HCT116 (cell line): ENCODE results near the gene TOGARAM1. TPM values are rescaled to one million over a fixed set of nuclear protein-coding genes. Genes with fewer than 3 reads are reported as not detected.

Experiments used
- ATAC-seq: fragments of 200-7000 bp; cut with Tn5 transposase; 2 replicates; pipeline ENCODE4 v1.9.1; 2020; ENCODE audit warnings: mild to moderate bottlenecking, moderate library complexity
- BruUV-seq: library from RNA; stranded (reverse); fragments of 400-500 nt; replicated peaks from 2 replicates; lab custom pipeline; 2021; lab: Mats Ljungman, UMichigan
- CTCF ChIA-PET: fragments of 300-600 bp; sonication (Branson Sonifier 250); formaldehyde crosslinking; loops from one replicate; lab custom pipeline; 2021; ENCODE audit warnings: antibody characterized with exemption; lab: Charles Lee
- POLR2A ChIA-PET: fragments of 300-600, 350-600 bp; sonication (Branson Sonifier 250); formaldehyde crosslinking; loops from one replicate; lab custom pipeline; 2021; ENCODE audit warnings: antibody characterized with exemption; lab: Charles Lee
- RAD21 ChIA-PET, 2 experiments: fragments of 300-600 bp; sonication (Branson Sonifier 250); formaldehyde crosslinking; loops; one replicate each; lab custom pipeline; 2023; ENCODE audit warnings: low total read pairs in 2 of 2; ENCODE audit not compliant: uncharacterized antibody in 2 of 2, unreplicated experiment in 2 of 2, low non-redundant PET in 1 of 2; lab: Charles Lee
- DNase-seq: peaks from one replicate; pipeline ENCODE4 v3.0.0-alpha.2; 2010; ENCODE audit warnings: low read depth, low spot score
- H2AFZ ChIP-seq: fragments of 200-600 bp; shearing (Covaris generic), sonication (generic); 2 replicates; pipeline ENCODE4 v1.6.1; 2017; ENCODE audit warnings: low read depth, mixed run types, mixed read lengths, antibody characterized with exemption, low read length; ENCODE audit not compliant: poor library complexity, severe bottlenecking
- H3K27ac ChIP-seq: 2 replicates; pipeline ENCODE4 v1.5.1; 2012; ENCODE audit warnings: low read depth, low read length
- H3K27me3 ChIP-seq: fragments of 200-600 bp; sonication (generic); 2 replicates; pipeline ENCODE4 v1.6.1; 2016; ENCODE audit warnings: mixed run types, low read length, mixed read lengths; ENCODE audit not compliant: insufficient read depth
- H3K36me3 ChIP-seq, 2 experiments: fragments of 200-500 bp in 1 of 2; fragments of 200-600 bp in 1 of 2; sonication (Bioruptor generic) in 1 of 2; sonication (generic) in 1 of 2; 2 replicates each; pipeline versions ENCODE4 v1.5.1 to v1.6.1; 2014 to 2016; ENCODE audit warnings: low read length in 2 of 2, inconsistent platforms in 1 of 2, mixed read lengths in 1 of 2, mixed run types in 1 of 2; ENCODE audit not compliant: insufficient read depth in 2 of 2, control insufficient read depth in 1 of 2
- H3K4me1 ChIP-seq, 2 experiments: fragments of 200-600 bp in 1 of 2; sonication (generic) in 1 of 2; 2 replicates each; pipeline versions ENCODE4 v1.5.1 to v1.6.1; 2012 to 2017; ENCODE audit warnings: low read length in 2 of 2, inconsistent platforms in 1 of 2, mild to moderate bottlenecking in 1 of 2, mixed read lengths in 1 of 2, mixed run types in 1 of 2, moderate library complexity in 1 of 2; ENCODE audit not compliant: insufficient read depth in 2 of 2, control insufficient read depth in 1 of 2
- H3K4me2 ChIP-seq: fragments of 200-600 bp; sonication (generic); 2 replicates; pipeline ENCODE4 v1.6.1; 2017; ENCODE audit warnings: mixed run types, low read length, mixed read lengths
- H3K4me3 ChIP-seq, 2 experiments: fragments of 200-600 bp in 1 of 2; sonication (generic) in 1 of 2; replicated peaks in 1 of 2; 2 replicates each; pipeline ENCODE4 v1.5.1; 2011 to 2016; ENCODE audit warnings: low read length in 2 of 2, control low read depth in 1 of 2, low read depth in 1 of 2, mild to moderate bottlenecking in 1 of 2, mixed read lengths in 1 of 2, mixed run types in 1 of 2
- H3K79me2 ChIP-seq: fragments of 200-600 bp; sonication (generic); 2 replicates; pipeline ENCODE4 v1.6.1; 2017; ENCODE audit warnings: mild to moderate bottlenecking, mixed run types, low read length, moderate library complexity, mixed read lengths; ENCODE audit not compliant: insufficient read depth
- H3K9ac ChIP-seq: fragments of 200-600 bp; sonication (generic); 2 replicates; pipeline ENCODE4 v1.6.1; 2016; ENCODE audit warnings: low read length, mixed read lengths
- H3K9me2 ChIP-seq: fragments of 200-600 bp; sonication (generic), shearing (Covaris generic); 2 replicates; pipeline ENCODE4 v1.6.1; 2017; ENCODE audit warnings: mixed run types, mild to moderate bottlenecking, moderate library complexity; ENCODE audit not compliant: insufficient read depth
- H3K9me3 ChIP-seq, 2 experiments: fragments of 200-500 bp in 1 of 2; fragments of 200-600 bp in 1 of 2; sonication (Bioruptor generic) in 1 of 2; sonication (generic) in 1 of 2; 2 replicates each; pipeline ENCODE4 v1.6.1; 2014 to 2017; ENCODE audit warnings: low read length in 2 of 2, mixed read lengths in 2 of 2, inconsistent platforms in 1 of 2, low read depth in 1 of 2, mild to moderate bottlenecking in 1 of 2, mixed run types in 1 of 2, moderate library complexity in 1 of 2; ENCODE audit not compliant: control insufficient read depth in 1 of 2, insufficient read depth in 1 of 2
- H4K20me1 ChIP-seq: fragments of 200-600 bp; sonication (generic), shearing (Covaris generic); 2 replicates; pipeline ENCODE4 v1.6.1; 2017; ENCODE audit warnings: mixed run types, mild to moderate bottlenecking, moderate library complexity; ENCODE audit not compliant: insufficient read depth
- CBX3 ChIP-seq: IDR thresholded peaks from 2 replicates; pipeline ENCODE4 v1.6.1; 2012; ENCODE audit warnings: low read depth
- CEBPB ChIP-seq: IDR thresholded peaks from 2 replicates; pipeline ENCODE4 v1.6.1; 2012; ENCODE audit warnings: low read depth
- CTCF ChIP-seq, 3 experiments: fragments of 200-600 bp in 1 of 3; sonication (generic) in 1 of 3; IDR thresholded peaks in 2 of 3; conservative IDR thresholded peaks in 1 of 3; 2 replicates each; pipeline ENCODE4 v1.5.1; 2012 to 2017; ENCODE audit warnings: low read depth in 2 of 3, low read length in 2 of 3, antibody characterized with exemption in 1 of 3, borderline replicate concordance in 1 of 3, control low read depth in 1 of 3, mild to moderate bottlenecking in 1 of 3, mixed read lengths in 1 of 3, mixed run types in 1 of 3, moderate library complexity in 1 of 3; ENCODE audit not compliant: insufficient read depth in 1 of 3
- ELF1 ChIP-seq: IDR thresholded peaks from 2 replicates; pipeline ENCODE4 v1.6.1; 2012; ENCODE audit warnings: low read depth, borderline replicate concordance
- EZH2phosphoT487 ChIP-seq: fragments of 200-600 bp; IDR thresholded peaks from 2 replicates; pipeline ENCODE4 v1.6.1; 2018; ENCODE audit warnings: antibody characterized with exemption, borderline replicate concordance
- FOSL1 ChIP-seq: IDR thresholded peaks from 2 replicates; pipeline ENCODE4 v1.6.1; 2012; ENCODE audit warnings: low read depth
- MAX ChIP-seq: IDR thresholded peaks from 2 replicates; pipeline ENCODE4 v1.6.1; 2012
- POLR2A ChIP-seq: IDR thresholded peaks from 2 replicates; pipeline ENCODE4 v1.7.0; 2011; ENCODE audit warnings: borderline replicate concordance; ENCODE audit not compliant: insufficient read depth, insufficient read length; ENCODE audit errors: extremely low read depth
- POLR2AphosphoS5 ChIP-seq: IDR thresholded peaks from 2 replicates; pipeline ENCODE4 v1.6.1; 2011; ENCODE audit warnings: mild to moderate bottlenecking, low read depth, low read length, moderate library complexity
- RAD21 ChIP-seq: IDR thresholded peaks from 2 replicates; pipeline ENCODE4 v1.6.1; 2012; ENCODE audit warnings: low read depth, mild to moderate bottlenecking
- REST ChIP-seq: IDR thresholded peaks from 2 replicates; pipeline ENCODE4 v1.6.1; 2012; ENCODE audit warnings: low read depth
- SIN3A ChIP-seq: IDR thresholded peaks from 2 replicates; pipeline ENCODE4 v1.6.1; 2012; ENCODE audit warnings: low read depth
- SP1 ChIP-seq: IDR thresholded peaks from 2 replicates; pipeline ENCODE4 v1.6.1; 2012; ENCODE audit warnings: low read depth
- SRF ChIP-seq: IDR thresholded peaks from 2 replicates; pipeline ENCODE4 v1.6.1; 2012; ENCODE audit warnings: low read depth
- TCF7L2 ChIP-seq: IDR thresholded peaks from 2 replicates; pipeline ENCODE4 v1.7.0; 2011; ENCODE audit warnings: borderline replicate concordance, inconsistent platforms; ENCODE audit not compliant: insufficient read depth, insufficient read length; ENCODE audit errors: extremely low read depth
- ZBTB33 ChIP-seq: IDR thresholded peaks from 2 replicates; pipeline ENCODE4 v1.6.1; 2011; ENCODE audit warnings: mild to moderate bottlenecking, low read length, moderate library complexity; ENCODE audit not compliant: insufficient replicate concordance; ENCODE audit errors: extremely low read depth
- ZFX ChIP-seq: fragments of 450-650 bp; IDR thresholded peaks from 2 replicates; pipeline ENCODE4 v1.6.1; 2017
- ZNF274 ChIP-seq: fragments of 200-500 bp; sonication (Bioruptor generic); IDR thresholded peaks from 2 replicates; pipeline ENCODE4 v1.6.1; 2014; ENCODE audit warnings: mild to moderate bottlenecking, low read depth, low read length, inconsistent platforms
- intact Hi-C: fragments of 100-400 bp; cut with micrococcal nuclease; formaldehyde crosslinking; loops from 2 replicates; pipeline ENCODE4 v1.10.0; 2022
- total RNA-seq: library from RNA; stranded (reverse); gene quantifications from one replicate; pipeline ENCODE4 v1.2.1, GENCODE V29; 2021; ENCODE audit not compliant: unreplicated experiment

TOGARAM1 gene
- total RNA-seq, 1 experiment from 2014 or later = 1.9 TPM

GRCh38 chr14:45034730-45035129 is 72.7 kb downstream of the TOGARAM1 start:
- Histone ChIP-seq H3K9me3 (peaks cover 8 to 14% of the 10 kb centered on the region in 2 experiments; a peak in 2 of 4 replicates), H4K20me1 (no peaks in the 10 kb centered on the region), H3K4me1 (no peaks in the 10 kb centered on the region), H3K4me3 (no peak overlapping the region), H3K9me2 (no peaks in the 10 kb centered on the region), H3K27me3 (no peaks in the 10 kb centered on the region), H3K36me3 (no peaks in the 10 kb centered on the region), H3K27ac (no peak overlapping the region), H3K9ac (no peak overlapping the region), H3K79me2 (no peaks in the 10 kb centered on the region), H3K4me2 (no peak overlapping the region), H2AFZ (no peak overlapping the region)
- TF ChIP-seq SRF (no peak), CBX3 (no peak), REST (no peak), ZBTB33 (no peak), SIN3A (no peak), CTCF (IDR thresholded peaks at IDR 0.05 in 2 of 3, conservative IDR thresholded peaks at IDR 0.05 in 1 of 3; ENCODE audit: borderline replicate concordance in 1 of 3, insufficient read depth in 1 of 3, low read depth in 2 of 3, low read length in 2 of 3) (no peak), ELF1 (no peak), TCF7L2 (no peak), FOSL1 (no peak), POLR2A (no peak), EZH2phosphoT487 (no peak), POLR2AphosphoS5 (no peak), SP1 (no peak), CEBPB (no peak), ZNF274 (no peak), ZFX (no peak), MAX (no peak), RAD21 (no peak)
- ChIA-PET CTCF (no interaction called here), POLR2A (no interaction called here), RAD21 (no interaction called here)
- no peak for DNase-seq
- no peak for ATAC-seq
- no TSS peak for BruUV-seq
- intact Hi-C loops = no loop called here
